ENCODE results near the gene SH3TC2. TPM values are rescaled to one million over a fixed set of nuclear protein-coding genes. Genes with fewer than 3 reads are reported as not detected.

SH3TC2 gene
- total RNA-seq, 6 experiments from 2014 or later: 9.3 to 12.9 (median 10.7) TPM

GRCh38 chr5:149049371-149049781, 13.5 kb downstream of the SH3TC2 start:
- H3K27me3 Mint-ChIP-seq (ENCODE audit: insufficient read depth): peaks cover 2% of the 10 kb centered on the region; the same call in 1 of the 2 replicates
- H3K36me3 Mint-ChIP-seq (ENCODE audit: low read depth): peaks cover 21% of the 10 kb centered on the region
- H3K9me3 Mint-ChIP-seq: no peaks in the 10 kb centered on the region
- no peak overlapping the region for H3K27ac Mint-ChIP-seq
- no peak overlapping the region for H3K4me3 Mint-ChIP-seq
- no peak for DNase-seq
- TF ChIP-seq, protein P1, sequence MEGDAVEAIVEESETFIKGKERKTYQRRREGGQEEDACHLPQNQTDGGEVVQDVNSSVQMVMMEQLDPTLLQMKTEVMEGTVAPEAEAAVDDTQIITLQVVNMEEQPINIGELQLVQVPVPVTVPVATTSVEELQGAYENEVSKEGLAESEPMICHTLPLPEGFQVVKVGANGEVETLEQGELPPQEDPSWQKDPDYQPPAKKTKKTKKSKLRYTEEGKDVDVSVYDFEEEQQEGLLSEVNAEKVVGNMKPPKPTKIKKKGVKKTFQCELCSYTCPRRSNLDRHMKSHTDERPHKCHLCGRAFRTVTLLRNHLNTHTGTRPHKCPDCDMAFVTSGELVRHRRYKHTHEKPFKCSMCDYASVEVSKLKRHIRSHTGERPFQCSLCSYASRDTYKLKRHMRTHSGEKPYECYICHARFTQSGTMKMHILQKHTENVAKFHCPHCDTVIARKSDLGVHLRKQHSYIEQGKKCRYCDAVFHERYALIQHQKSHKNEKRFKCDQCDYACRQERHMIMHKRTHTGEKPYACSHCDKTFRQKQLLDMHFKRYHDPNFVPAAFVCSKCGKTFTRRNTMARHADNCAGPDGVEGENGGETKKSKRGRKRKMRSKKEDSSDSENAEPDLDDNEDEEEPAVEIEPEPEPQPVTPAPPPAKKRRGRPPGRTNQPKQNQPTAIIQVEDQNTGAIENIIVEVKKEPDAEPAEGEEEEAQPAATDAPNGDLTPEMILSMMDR (IDR thresholded peaks at IDR 0.05): no peak
- H3K4me1 Mint-ChIP-seq (ENCODE audit: low read depth): peaks cover 62% of the 10 kb centered on the region

- no peak overlapping the region for H3K27ac Mint-ChIP-seq
- peaks cover 26% of the 10 kb centered on the region for H3K36me3 Mint-ChIP-seq (ENCODE audit: low read depth)
Observed at GRCh38 chr5:149048811-149049210, 14.1 kb downstream of the SH3TC2 start.

GRCh38 chr5:149047462-149047861, 15.4 kb downstream of the SH3TC2 start:
- Mint-ChIP-seq H3K9me3 (no peaks in the 10 kb centered on the region), H3K4me3 (no peak overlapping the region), H3K27me3 (ENCODE audit: insufficient read depth) (no peaks in the 10 kb centered on the region), H3K4me1 (ENCODE audit: low read depth) (peaks cover 44% of the 10 kb centered on the region), H3K36me3 (ENCODE audit: low read depth) (peaks cover 30% of the 10 kb centered on the region), H3K27ac (no peak overlapping the region)
- TF ChIP-seq, protein P1 (IDR thresholded peaks at IDR 0.05): no peak
- no peak for DNase-seq

More at GRCh38 chr5:149048811-149049210, 14.1 kb downstream of the SH3TC2 start:
- Mint-ChIP-seq H3K4me3 (no peak overlapping the region), H3K9me3 (no peaks in the 10 kb centered on the region), H3K27me3 (ENCODE audit: insufficient read depth) (peaks cover 2% of the 10 kb centered on the region; the same call in 1 of the 2 replicates), H3K4me1 (ENCODE audit: low read depth) (peaks cover 58% of the 10 kb centered on the region)
- no peak for DNase-seq
- TF ChIP-seq, protein P1 (IDR thresholded peaks at IDR 0.05): no peak

DNA sequence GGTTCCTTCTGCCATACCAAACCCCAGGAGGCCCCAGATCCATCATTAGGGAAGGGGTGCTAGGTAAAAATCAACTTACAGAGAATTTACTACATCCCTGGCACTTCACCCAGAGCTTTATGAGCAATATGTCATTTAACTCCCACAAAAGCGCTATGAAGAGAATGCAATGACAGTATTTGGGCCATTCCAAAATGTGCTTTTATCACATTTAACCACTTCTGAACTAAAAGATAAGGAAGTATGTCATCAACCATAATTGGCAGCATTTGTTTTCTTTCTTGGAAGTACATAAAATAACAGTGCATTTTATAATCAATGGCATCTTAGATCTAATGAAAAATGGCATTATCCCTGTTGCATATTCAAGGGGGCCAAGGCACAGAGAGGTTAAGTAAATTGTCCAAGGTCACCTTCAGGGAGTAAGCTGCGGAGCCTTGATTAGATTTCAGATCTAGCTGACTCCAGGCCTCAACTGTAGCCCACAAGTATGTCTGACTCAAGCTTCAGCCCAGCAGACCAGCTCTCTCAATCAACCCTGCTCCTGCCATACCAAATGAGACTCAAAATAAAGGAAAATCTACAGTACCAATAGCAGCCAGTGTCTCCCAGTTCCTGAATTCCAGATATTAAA, 16.5 kb downstream of the SH3TC2 start:
- Mint-ChIP-seq H3K36me3 (ENCODE audit: low read depth) (peaks cover 25% of the 10 kb centered on the region), H3K4me3 (no peak overlapping the region), H3K9me3 (no peaks in the 10 kb centered on the region), H3K4me1 (ENCODE audit: low read depth) (peaks cover 35% of the 10 kb centered on the region), H3K27me3 (ENCODE audit: insufficient read depth) (no peaks in the 10 kb centered on the region), H3K27ac (no peak overlapping the region)
- DNase-seq: peak; percentile 50
- TF ChIP-seq, protein P1 (IDR thresholded peaks at IDR 0.05): no peak

DNA sequence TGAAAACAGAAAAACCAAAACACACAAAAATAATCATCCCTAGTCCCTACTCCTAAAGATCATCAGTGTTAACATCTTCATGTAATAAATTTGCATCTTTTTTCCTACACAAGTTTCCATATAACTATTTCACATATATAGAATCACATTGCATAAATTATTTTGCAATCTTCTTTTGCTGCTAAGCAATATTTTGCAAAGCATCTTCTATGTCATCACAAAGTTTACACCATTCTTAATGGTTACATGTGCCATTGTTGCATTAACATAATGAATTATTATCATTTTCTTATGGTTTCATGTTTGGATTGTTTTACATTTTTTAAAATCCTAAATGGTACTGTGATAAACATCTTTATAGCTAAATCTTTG, 17.8 kb downstream of the SH3TC2 start:
- Mint-ChIP-seq H3K4me1 (ENCODE audit: low read depth) (peaks cover 40% of the 10 kb centered on the region), H3K27ac (no peak overlapping the region), H3K27me3 (ENCODE audit: insufficient read depth) (peaks cover 2% of the 10 kb centered on the region), H3K9me3 (no peaks in the 10 kb centered on the region), H3K4me3 (no peak overlapping the region), H3K36me3 (ENCODE audit: low read depth) (peaks cover 20% of the 10 kb centered on the region)
- no peak for DNase-seq
- TF ChIP-seq, protein P1 (IDR thresholded peaks at IDR 0.05): no peak

Measured in HFFc6 (cell line).